Measurements from ENCODE around the gene FGF8. TPM values are rescaled to one million over a fixed set of nuclear protein-coding genes. Genes with fewer than 3 reads are reported as not detected.
"Not testable (repeated sequence)": the region's sequence is repeated elsewhere in the genome, so short reads cannot be mapped to it uniquely, and the experiment has no call there.

The FGF8 gene
- total RNA-seq, 2 donors from 2014 or later = not detected

GRCh38 chr10:101797403-101798059, 21.6 kb upstream of the FGF8 start:
- H3K9me3 Mint-ChIP-seq = no peaks in the 10 kb centered on the region
- H3K27me3 Mint-ChIP-seq = no peaks in the 10 kb centered on the region
- no peak overlapping the region for H3K27ac Mint-ChIP-seq
- ATAC-seq (no peak), DNase-seq (ENCODE audit: low spot score) (no peak)
- peaks cover 9 to 30% of the 10 kb centered on the region in 2 donors for H3K4me1 Mint-ChIP-seq (ENCODE audit: low read depth in 2 of 2)
- H3K36me3 Mint-ChIP-seq = peaks cover 48% of the 10 kb centered on the region
- no peak overlapping the region for H3K4me3 Mint-ChIP-seq

- H3K27ac Mint-ChIP-seq = no peak overlapping the region
- H3K9me3 Mint-ChIP-seq = no peaks in the 10 kb centered on the region
- H3K4me1 Mint-ChIP-seq (ENCODE audit: low read depth in 2 of 2) = peaks cover 0 to 12% of the 10 kb centered on the region in 2 donors
- peaks cover 33% of the 10 kb centered on the region for H3K36me3 Mint-ChIP-seq
- H3K4me3 Mint-ChIP-seq = no peak overlapping the region
- ATAC-seq = no peak
- DNase-seq (ENCODE audit: low spot score) = no peak
- no peaks in the 10 kb centered on the region for H3K27me3 Mint-ChIP-seq
These were observed 17.6 kb upstream of the FGF8 start for GRCh38 chr10:101793526-101793925.

GRCh38 chr10:101789686-101790085, 13.8 kb upstream of the FGF8 start:
- Mint-ChIP-seq H3K9me3 (no peaks in the 10 kb centered on the region), H3K4me1 (ENCODE audit: low read depth in 2 of 2) (peaks cover 14 to 16% of the 10 kb centered on the region in 2 donors), H3K4me3 (no peak overlapping the region), H3K36me3 (peaks cover 37% of the 10 kb centered on the region), H3K27me3 (no peaks in the 10 kb centered on the region), H3K27ac (no peak overlapping the region)
- no peak for ATAC-seq
- DNase-seq (ENCODE audit: low spot score) = no peak

- H3K36me3 Mint-ChIP-seq = peaks cover 37% of the 10 kb centered on the region
- not testable (repeated sequence) for H3K27ac Mint-ChIP-seq; DNase-seq (ENCODE audit: low spot score); ATAC-seq; H3K4me3 Mint-ChIP-seq; H3K27me3 Mint-ChIP-seq; H3K9me3 Mint-ChIP-seq
- peaks cover 18 to 20% of the 10 kb centered on the region in 2 donors for H3K4me1 Mint-ChIP-seq (ENCODE audit: low read depth in 2 of 2)
These were observed 13.3 kb upstream of the FGF8 start for GRCh38 chr10:101789231-101789630.

GRCh38 chr10:101785801-101786200, 9.9 kb upstream of the FGF8 start:
- no peak overlapping the region for H3K4me3 Mint-ChIP-seq
- no peaks in the 10 kb centered on the region for H3K9me3 Mint-ChIP-seq
- peaks cover 42 to 47% of the 10 kb centered on the region in 2 donors for H3K4me1 Mint-ChIP-seq (ENCODE audit: low read depth in 2 of 2)
- DNase-seq (ENCODE audit: low spot score) (no peak), ATAC-seq (no peak)
- H3K27me3 Mint-ChIP-seq = no peaks in the 10 kb centered on the region
- H3K36me3 Mint-ChIP-seq = peaks cover 28% of the 10 kb centered on the region
- H3K27ac Mint-ChIP-seq = peak overlapping the region; percentile 0 to 33

- H3K27me3 Mint-ChIP-seq = no peaks in the 10 kb centered on the region
- ATAC-seq = no peak
- peaks cover 25% of the 10 kb centered on the region for H3K36me3 Mint-ChIP-seq
- H3K9me3 Mint-ChIP-seq = no peaks in the 10 kb centered on the region
- DNase-seq (ENCODE audit: low spot score) = no peak
- peaks cover 42 to 47% of the 10 kb centered on the region in 2 donors for H3K4me1 Mint-ChIP-seq (ENCODE audit: low read depth in 2 of 2)
- H3K4me3 Mint-ChIP-seq = peak overlapping the region; percentile 93
- peak overlapping the region; percentile 78 to 87 for H3K27ac Mint-ChIP-seq
These were observed 8.6 kb upstream of the FGF8 start for GRCh38 chr10:101784558-101784957.

- H3K27me3 Mint-ChIP-seq = peaks cover 5% of the 10 kb centered on the region in 2 donors
- ATAC-seq = no peak
- peak overlapping the region; percentile 78 to 87 for H3K27ac Mint-ChIP-seq
- peak overlapping the region; percentile 93 for H3K4me3 Mint-ChIP-seq
- no peaks in the 10 kb centered on the region for H3K9me3 Mint-ChIP-seq
- no peak for DNase-seq (ENCODE audit: low spot score)
- peaks cover 49 to 54% of the 10 kb centered on the region in 2 donors for H3K4me1 Mint-ChIP-seq (ENCODE audit: low read depth in 2 of 2)
- peaks cover 28% of the 10 kb centered on the region for H3K36me3 Mint-ChIP-seq
These were observed 7.8 kb upstream of the FGF8 start for GRCh38 chr10:101783736-101784118.

GRCh38 chr10:101782811-101783735, 7.2 kb upstream of the FGF8 start, which contains the start of gene NPM3:
Gene NPM3, minus strand, starts transcription at chr10:101783446. Its CDS starts 56 bp downstream, at chr10:101783390.
- Mint-ChIP-seq H3K4me1 (ENCODE audit: low read depth in 2 of 2) (peaks cover 51 to 56% of the 10 kb centered on the region in 2 donors), H3K9me3 (no peaks in the 10 kb centered on the region), H3K4me3 (peak within 1 kb of the TSS; percentile 93), H3K36me3 (peaks cover 29% of the 10 kb centered on the region), H3K27me3 (peaks cover 6 to 10% of the 10 kb centered on the region in 2 donors), H3K27ac (peak within 1 kb of the TSS; percentile 78 to 87)
- ATAC-seq (peak; percentile 86), DNase-seq (ENCODE audit: low spot score) (peak; percentile 89)

- Mint-ChIP-seq H3K36me3 (peaks cover 23% of the 10 kb centered on the region), H3K4me3 (peak overlapping the region; percentile 93), H3K27me3 (peaks cover 15 to 19% of the 10 kb centered on the region in 2 donors), H3K9me3 (no peaks in the 10 kb centered on the region), H3K4me1 (ENCODE audit: low read depth in 2 of 2) (peaks cover 45 to 53% of the 10 kb centered on the region in 2 donors), H3K27ac (peak overlapping the region; percentile 78 to 87)
- ATAC-seq (no peak), DNase-seq (ENCODE audit: low spot score) (no peak)
These were observed 6.3 kb upstream of the FGF8 start for GRCh38 chr10:101781984-101782810.

GRCh38 chr10:101781655-101781983, 5.7 kb upstream of the FGF8 start:
- DNase-seq (ENCODE audit: low spot score) (no peak), ATAC-seq (no peak)
- H3K27ac Mint-ChIP-seq = peak overlapping the region; percentile 56 to 63
- H3K4me3 Mint-ChIP-seq = peak overlapping the region; percentile 93
- peaks cover 44 to 51% of the 10 kb centered on the region in 2 donors for H3K4me1 Mint-ChIP-seq (ENCODE audit: low read depth in 2 of 2)
- peaks cover 18 to 24% of the 10 kb centered on the region in 2 donors for H3K27me3 Mint-ChIP-seq
- H3K9me3 Mint-ChIP-seq = no peaks in the 10 kb centered on the region
- H3K36me3 Mint-ChIP-seq = peaks cover 19% of the 10 kb centered on the region

- no peaks in the 10 kb centered on the region for H3K9me3 Mint-ChIP-seq
- H3K27me3 Mint-ChIP-seq = peaks cover 20 to 24% of the 10 kb centered on the region in 2 donors
- peak; percentile 71 for DNase-seq (ENCODE audit: low spot score)
- H3K27ac Mint-ChIP-seq = peak overlapping the region in 1 of 2 donors; percentile 63
- H3K36me3 Mint-ChIP-seq = peaks cover 16% of the 10 kb centered on the region
- ATAC-seq = peak; percentile 63 to 67
- peak overlapping the region; percentile 93 for H3K4me3 Mint-ChIP-seq
- peaks cover 43 to 51% of the 10 kb centered on the region in 2 donors for H3K4me1 Mint-ChIP-seq (ENCODE audit: low read depth in 2 of 2)
These were observed 5.1 kb upstream of the FGF8 start for GRCh38 chr10:101780818-101781654.

- H3K27ac Mint-ChIP-seq = no peak overlapping the region
- H3K27me3 Mint-ChIP-seq = peaks cover 20 to 24% of the 10 kb centered on the region in 2 donors
- peaks cover 12% of the 10 kb centered on the region for H3K36me3 Mint-ChIP-seq
- no peak for ATAC-seq
- H3K4me3 Mint-ChIP-seq = peak overlapping the region; percentile 83
- H3K9me3 Mint-ChIP-seq = no peaks in the 10 kb centered on the region
- peaks cover 40 to 49% of the 10 kb centered on the region in 2 donors for H3K4me1 Mint-ChIP-seq (ENCODE audit: low read depth in 2 of 2)
- DNase-seq (ENCODE audit: low spot score) = no peak
These were observed 4.4 kb upstream of the FGF8 start for GRCh38 chr10:101780187-101780817.
